GM19193 (cell line): ENCODE data around the gene ITGB8.

Experiments
- POLR2A ChIP-seq: IDR thresholded peaks from 4 replicates; pipeline ENCODE4 v1.6.1; 2011; ENCODE audit not compliant: insufficient read depth, insufficient read length; ENCODE audit errors: extremely low read depth

ITGB8 gene

DNA sequence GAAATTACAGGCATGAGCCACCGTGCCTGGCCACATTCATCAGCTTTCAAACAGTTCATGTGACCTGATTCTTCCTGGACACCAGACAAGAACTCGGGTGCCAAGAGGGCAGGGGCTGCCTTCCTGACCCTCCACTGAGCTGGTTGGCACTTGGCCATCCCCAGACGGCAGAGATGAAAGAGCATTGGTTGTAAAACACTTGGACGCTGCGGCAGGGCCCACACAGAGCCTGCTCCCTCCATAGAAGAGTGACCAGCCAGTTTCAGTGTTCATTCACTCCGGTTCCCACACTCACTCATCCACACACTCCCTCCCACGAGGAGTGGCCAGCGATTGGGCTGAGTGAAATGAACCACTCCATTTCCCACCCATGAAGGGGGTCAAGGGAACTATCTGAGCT lies 112.3 kb downstream of the ITGB8 start:
- no peak for TF ChIP-seq POLR2A

DNA sequence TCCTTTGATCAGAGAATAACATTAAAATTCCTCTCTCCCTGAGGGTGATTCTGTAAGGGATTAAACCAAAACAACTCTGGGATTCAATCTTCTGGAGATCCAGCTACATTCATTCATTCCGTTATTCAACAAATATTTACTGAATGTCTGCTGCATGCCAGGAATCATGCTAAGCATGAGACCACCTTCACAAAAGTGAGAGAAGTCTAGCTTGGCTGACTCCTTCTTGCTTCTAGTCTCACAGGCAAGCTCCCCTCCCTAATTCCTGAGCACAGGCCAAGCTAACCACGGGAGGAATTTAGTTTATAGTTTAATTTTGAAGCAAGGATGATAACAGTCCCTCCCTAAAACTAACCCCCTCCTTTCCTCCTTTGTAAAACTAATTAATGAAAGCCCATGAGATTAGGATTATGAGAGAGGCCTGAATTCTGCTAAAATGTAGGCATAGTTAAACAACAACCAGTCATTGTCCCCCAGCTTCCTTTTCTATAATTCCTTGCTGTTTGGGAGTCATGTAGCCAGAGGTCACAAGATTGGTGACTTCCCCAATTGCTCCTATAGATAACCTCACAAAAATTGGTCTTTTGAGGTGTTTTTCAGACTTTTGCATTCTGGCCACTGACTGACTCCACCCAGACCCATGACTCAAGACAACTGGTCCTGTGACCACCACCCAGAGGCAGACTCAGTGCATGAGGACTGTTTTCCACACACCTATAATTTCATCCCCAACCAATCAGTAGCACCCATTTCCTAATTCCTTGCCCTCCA lies 113.5 kb downstream of the ITGB8 start:
- TF ChIP-seq POLR2A = no peak

DNA sequence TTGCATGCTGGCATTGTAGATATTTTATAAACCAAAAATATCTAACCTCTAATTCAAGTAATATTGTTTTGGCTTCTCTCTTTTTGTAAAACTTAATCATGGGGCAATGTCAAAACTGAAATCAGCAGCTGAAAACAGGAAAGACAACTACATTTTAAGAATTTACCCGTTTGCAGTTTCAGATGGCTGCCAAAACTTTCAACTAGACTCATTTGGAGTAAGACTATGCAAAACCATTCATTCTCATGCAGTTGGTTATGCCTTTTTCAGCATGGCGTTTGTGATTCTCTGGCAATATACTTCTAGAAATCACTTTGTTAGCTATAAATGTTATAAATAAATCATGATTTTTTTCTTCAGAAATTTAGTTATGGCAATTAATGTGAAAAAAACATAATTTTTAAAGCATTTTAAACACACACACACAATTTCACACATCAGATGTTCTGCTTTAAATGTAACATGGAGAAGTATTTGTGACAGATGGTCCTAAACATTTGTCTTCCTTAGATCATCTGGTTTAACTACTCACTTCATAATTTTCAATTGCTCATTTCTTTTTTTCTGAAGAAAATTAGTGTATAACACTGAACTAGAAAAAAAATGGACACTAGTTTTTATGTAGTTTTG lies 116.4 kb downstream of the ITGB8 start:
- TF ChIP-seq POLR2A = no peak

DNA sequence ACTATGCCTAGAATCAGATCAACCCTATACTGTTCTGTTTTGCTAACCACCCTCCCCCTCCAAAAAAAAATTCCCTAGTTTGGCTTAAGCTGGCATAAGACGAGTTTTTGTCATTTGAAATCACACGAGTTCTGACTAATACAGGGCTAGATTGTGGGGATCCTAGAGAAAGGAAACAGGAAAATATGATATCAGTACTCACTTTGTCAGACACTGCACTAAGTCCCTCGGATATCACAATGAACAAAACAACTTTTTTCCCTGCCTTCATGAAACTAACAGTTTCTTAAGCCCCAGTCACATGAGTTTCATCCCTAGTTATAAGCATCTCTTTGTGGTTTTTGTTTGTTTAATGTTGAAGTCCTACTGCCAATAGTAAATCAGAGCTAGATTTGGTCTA lies 118.5 kb downstream of the ITGB8 start:
- no peak for TF ChIP-seq POLR2A

DNA sequence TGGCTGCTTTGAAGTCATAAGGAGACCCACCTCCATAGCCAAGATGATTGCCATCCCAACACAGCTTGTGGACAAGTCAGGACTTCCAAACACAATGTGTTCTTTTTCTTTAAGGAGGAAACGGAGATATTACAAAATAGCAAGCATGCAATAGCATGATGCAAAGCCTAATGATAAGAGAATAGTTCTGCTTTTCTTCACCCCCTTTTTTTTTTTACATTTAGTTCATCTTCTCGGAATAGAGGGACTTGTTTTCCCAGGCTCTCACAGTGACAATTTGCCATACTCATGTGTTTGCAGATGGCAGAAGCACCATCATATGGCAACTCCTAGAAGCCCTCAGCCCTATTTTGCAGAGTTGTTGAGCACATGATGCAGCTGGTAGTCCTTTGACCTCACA lies 119.8 kb downstream of the ITGB8 start:
- no peak for TF ChIP-seq POLR2A

DNA sequence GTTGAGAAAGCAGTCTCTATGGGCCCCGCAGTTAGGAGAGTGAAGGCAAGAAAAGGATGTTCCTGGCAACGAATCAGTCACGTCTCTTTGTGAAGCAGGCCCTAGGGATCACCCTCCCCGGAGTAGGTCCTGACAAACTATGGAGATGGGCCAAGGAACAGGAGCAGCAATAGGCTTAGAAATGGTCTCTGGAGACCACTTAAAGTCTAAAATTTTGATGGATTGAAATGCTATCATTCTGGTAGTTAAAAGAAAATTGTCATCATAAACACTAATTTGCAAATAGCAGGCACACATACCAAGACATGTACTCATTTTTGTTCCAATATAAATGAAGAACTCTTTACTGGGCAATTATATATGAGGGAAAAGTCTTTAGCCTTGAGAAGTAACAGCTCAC lies 123.5 kb downstream of the ITGB8 start:
- no peak for TF ChIP-seq POLR2A

DNA sequence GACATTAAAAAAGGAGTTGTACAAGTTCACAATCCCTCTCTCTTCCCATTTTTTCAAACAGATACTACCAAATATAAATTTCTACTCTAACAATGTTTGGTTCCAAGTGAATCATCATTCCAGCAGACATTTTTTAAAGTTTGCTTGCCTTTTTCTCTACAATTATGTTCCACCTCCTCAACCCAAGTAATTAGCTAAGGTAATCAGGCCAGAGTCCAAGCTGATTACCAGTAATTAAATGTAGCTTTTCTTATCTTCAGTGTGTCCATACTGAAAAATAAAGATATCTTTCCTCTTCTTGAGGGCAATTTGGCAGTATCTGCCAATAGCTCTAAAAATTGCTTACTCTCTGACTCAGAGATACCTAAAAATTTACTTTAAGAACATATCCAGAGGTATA lies 126.0 kb downstream of the ITGB8 start:
- no peak for TF ChIP-seq POLR2A

DNA sequence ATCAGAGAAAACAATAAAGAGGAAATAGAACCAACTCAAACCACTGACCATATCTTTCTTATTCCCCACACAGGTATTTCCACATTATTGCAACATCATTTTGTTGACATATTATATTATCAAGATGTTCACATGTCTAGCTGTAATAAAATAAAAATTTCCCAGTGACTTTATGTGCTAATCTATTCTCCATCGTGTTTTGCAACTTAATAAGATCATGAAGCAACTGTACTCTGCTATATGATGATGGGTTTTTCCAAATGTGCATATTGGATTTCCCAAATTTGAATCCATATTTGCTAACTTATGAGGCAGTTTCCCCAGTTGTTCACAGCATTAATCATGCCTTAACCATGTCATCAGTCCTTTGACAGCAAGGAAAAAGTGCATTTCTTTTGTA lies 127.8 kb downstream of the ITGB8 start:
- no peak for TF ChIP-seq POLR2A

DNA sequence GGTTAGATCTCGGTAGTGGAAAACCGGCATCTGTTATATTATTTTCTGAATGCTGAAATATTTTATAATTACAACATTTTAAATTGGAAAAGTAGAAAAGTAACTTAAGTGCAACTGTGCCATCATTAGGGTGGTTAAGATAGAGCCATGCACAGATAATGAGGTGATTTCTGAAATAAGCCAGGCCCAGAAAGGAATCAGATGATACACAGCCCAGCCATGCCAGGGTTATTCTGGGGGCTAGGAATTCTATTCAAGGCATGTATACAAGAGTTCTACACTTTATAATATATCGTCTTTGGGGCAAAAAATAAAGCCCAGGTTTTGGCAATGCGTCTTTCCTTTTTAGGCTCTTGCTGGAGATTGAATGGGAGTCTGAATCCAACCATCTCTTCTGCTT lies 128.7 kb downstream of the ITGB8 start:
- no peak for TF ChIP-seq POLR2A

DNA sequence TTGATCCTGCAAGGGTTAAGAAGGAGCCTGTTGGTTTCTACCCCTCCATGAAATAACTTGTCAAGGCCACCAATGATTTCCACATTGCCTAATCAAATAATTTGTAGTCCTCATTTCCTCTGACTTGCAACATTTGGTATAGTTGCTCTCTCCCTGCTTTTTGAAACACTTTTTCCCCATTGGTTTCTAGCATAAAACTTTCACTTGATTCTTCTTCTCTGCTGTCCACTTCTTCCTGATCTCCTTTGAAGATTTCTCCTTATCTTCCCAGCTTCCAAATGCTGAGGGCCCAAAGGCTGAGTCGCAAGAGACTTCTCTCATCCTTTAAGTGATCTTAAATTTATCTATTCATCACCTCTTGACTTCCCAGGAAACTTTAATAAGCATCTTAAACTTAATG lies 134.2 kb downstream of the ITGB8 start:
- TF ChIP-seq POLR2A = no peak
